Measurements from ENCODE around the gene TAX1BP1.

GRCh38 chr7:27693794-27694193 lies 46.2 kb upstream of the TAX1BP1 start:
- TF ChIP-seq POLR2A (IDR thresholded peaks at IDR 0.05; ENCODE audit: low read length) (no peak), GATA1 (IDR thresholded peaks at IDR 0.05; ENCODE audit: low read depth, low read length) (no peak)

All from erythroblast (primary cell).